Activated CD4-positive, alpha-beta T cell treated with anti-CD3 and anti-CD28 coated beads, Interleukin-2, amount 10 ng/mL, durations not matched to agents 7 days and 5 days (primary cell): ENCODE data around the gene PRIM1. TPM values are rescaled to one million over a fixed set of nuclear protein-coding genes. Genes with fewer than 3 reads are reported as not detected.
"Not testable (repeated sequence)": the region's sequence is repeated elsewhere in the genome, so short reads cannot be mapped to it uniquely, and the experiment has no call there.

Experiments used
- CTCF ChIA-PET: fragments of 350-600 bp; sonication (Branson Sonifier 250); formaldehyde crosslinking; loops from one replicate; lab custom pipeline; 2021; ENCODE audit warnings: antibody characterized with exemption; lab: Charles Lee
- POLR2A ChIA-PET: fragments of 350-600 bp; sonication (Branson Sonifier 250); formaldehyde crosslinking; loops from one replicate; lab custom pipeline; 2021; ENCODE audit warnings: antibody characterized with exemption; lab: Charles Lee
- DNase-seq: peaks from one replicate; pipeline ENCODE4 v3.0.0-alpha.2; 2020
- H3K27ac Mint-ChIP-seq: one replicate; pipeline ENCODE4 v1.8.0; 2021; ENCODE audit warnings: mild to moderate bottlenecking, moderate library complexity, mixed read lengths
- H3K27me3 Mint-ChIP-seq: one replicate; pipeline ENCODE4 v1.8.0; 2021; ENCODE audit warnings: mixed read lengths
- H3K36me3 Mint-ChIP-seq: one replicate; pipeline ENCODE4 v1.8.0; 2021; ENCODE audit warnings: low read depth, mixed read lengths
- H3K4me1 Mint-ChIP-seq: one replicate; pipeline ENCODE4 v1.8.0; 2021; ENCODE audit warnings: mixed read lengths
- H3K4me3 Mint-ChIP-seq: one replicate; pipeline ENCODE4 v1.8.0; 2021; ENCODE audit warnings: mild to moderate bottlenecking, moderate library complexity, mixed read lengths
- H3K9me3 Mint-ChIP-seq: one replicate; pipeline ENCODE4 v1.8.0; 2021; ENCODE audit warnings: mixed read lengths
- total RNA-seq, 2 experiments: library from RNA; stranded (reverse); gene quantifications; one replicate each; pipeline ENCODE4 v1.2.3, GENCODE V29; 2021

PRIM1 gene
- total RNA-seq, 2 experiments from 2014 or later = 48.0 to 52.9 TPM

GRCh38 chr12:56713345-56713744, 38.8 kb downstream of the PRIM1 start:
- H3K4me3 Mint-ChIP-seq = no peak overlapping the region
- H3K4me1 Mint-ChIP-seq = peaks cover 17% of the 10 kb centered on the region
- H3K27me3 Mint-ChIP-seq = no peaks in the 10 kb centered on the region
- no peak for DNase-seq
- POLR2A ChIA-PET = no interaction called here
- peaks cover 55% of the 10 kb centered on the region for H3K36me3 Mint-ChIP-seq
- H3K27ac Mint-ChIP-seq = no peak overlapping the region
- no peaks in the 10 kb centered on the region for H3K9me3 Mint-ChIP-seq
- CTCF ChIA-PET = no interaction called here

- Mint-ChIP-seq H3K9me3 (no peaks in the 10 kb centered on the region), H3K4me1 (no peaks in the 10 kb centered on the region), H3K27ac (no peak overlapping the region), H3K4me3 (no peak overlapping the region), H3K36me3 (peaks cover 36% of the 10 kb centered on the region), H3K27me3 (no peaks in the 10 kb centered on the region)
- CTCF ChIA-PET = interaction anchor here (0.6 to 1.1 kb wide), 5 partner anchors 8 to 348 kb away, joined by 3 to 4 read pairs (median 3); no protein-coding TSS in a partner anchor
- no peak for DNase-seq
- POLR2A ChIA-PET = no interaction called here
These were observed 42.3 kb downstream of the PRIM1 start for GRCh38 chr12:56709759-56710376.

- DNase-seq, CTCF ChIA-PET, H3K36me3 Mint-ChIP-seq: not testable (repeated sequence)
These were observed 47.6 kb downstream of the PRIM1 start for GRCh38 chr12:56704522-56704921.

GRCh38 chr12:56699020-56699661, 53.0 kb downstream of the PRIM1 start:
- H3K4me1 Mint-ChIP-seq = peaks cover 10% of the 10 kb centered on the region
- no peak for DNase-seq
- POLR2A ChIA-PET = no interaction called here
- no peak overlapping the region for H3K27ac Mint-ChIP-seq
- no peaks in the 10 kb centered on the region for H3K36me3 Mint-ChIP-seq
- H3K9me3 Mint-ChIP-seq = peaks cover 2% of the 10 kb centered on the region
- CTCF ChIA-PET = interaction anchor here (1.2 kb wide), 1 partner anchor 9 kb away, joined by 3 read pairs; no protein-coding TSS in a partner anchor
- no peaks in the 10 kb centered on the region for H3K27me3 Mint-ChIP-seq
- H3K4me3 Mint-ChIP-seq = no peak overlapping the region

More at GRCh38 chr12:56704522-56704921, 47.6 kb downstream of the PRIM1 start:
- H3K4me3 Mint-ChIP-seq, H3K4me1 Mint-ChIP-seq, H3K27ac Mint-ChIP-seq, H3K27me3 Mint-ChIP-seq, POLR2A ChIA-PET, H3K9me3 Mint-ChIP-seq: not testable (repeated sequence)

GRCh38 chr12:56695327-56696101, 56.6 kb downstream of the PRIM1 start:
- H3K27me3 Mint-ChIP-seq = no peaks in the 10 kb centered on the region
- no peak overlapping the region for H3K4me3 Mint-ChIP-seq
- no peaks in the 10 kb centered on the region for H3K36me3 Mint-ChIP-seq
- H3K27ac Mint-ChIP-seq = no peak overlapping the region
- ChIA-PET CTCF (no interaction called here), POLR2A (no interaction called here)
- H3K4me1 Mint-ChIP-seq = peaks cover 7% of the 10 kb centered on the region
- DNase-seq = no peak
- H3K9me3 Mint-ChIP-seq = peaks cover 2% of the 10 kb centered on the region

- DNase-seq = no peak
- H3K36me3 Mint-ChIP-seq = no peaks in the 10 kb centered on the region
- ChIA-PET CTCF (interaction anchor here (0.6 to 0.7 kb wide), 3 partner anchors 32 to 1033 kb away, joined by 3 to 7 read pairs (median 4); no protein-coding TSS in a partner anchor), POLR2A (no interaction called here)
- peaks cover 8% of the 10 kb centered on the region for H3K4me1 Mint-ChIP-seq
- H3K27ac Mint-ChIP-seq = no peak overlapping the region
- peaks cover 2% of the 10 kb centered on the region for H3K9me3 Mint-ChIP-seq
- H3K27me3 Mint-ChIP-seq = no peaks in the 10 kb centered on the region
- no peak overlapping the region for H3K4me3 Mint-ChIP-seq
These were observed 58.0 kb downstream of the PRIM1 start for GRCh38 chr12:56694161-56694560.

- Mint-ChIP-seq H3K27me3 (no peaks in the 10 kb centered on the region), H3K4me3 (peak overlapping the region; percentile 100), H3K27ac (peak overlapping the region; percentile 100), H3K36me3 (peaks cover 33% of the 10 kb centered on the region), H3K4me1 (peaks cover 29% of the 10 kb centered on the region), H3K9me3 (no peaks in the 10 kb centered on the region)
- POLR2A ChIA-PET = no interaction called here
- no peak for DNase-seq
- CTCF ChIA-PET = interaction anchor here (0.6 to 1.9 kb wide), 3 partner anchors 18 to 88 kb away, joined by 3 to 6 read pairs (median 3); no protein-coding TSS in a partner anchor
These were observed 63.3 kb downstream of the PRIM1 start for GRCh38 chr12:56688846-56689109.

GRCh38 chr12:56688129-56688845, 63.8 kb downstream of the PRIM1 start, which contains the start of gene PTGES3:
PTGES3 (minus strand) TSS chr12:56688284; CDS start chr12:56687999, 285 bp downstream.
- Mint-ChIP-seq H3K4me1 (peaks cover 29% of the 10 kb centered on the region), H3K27ac (peak within 1 kb of the TSS; percentile 100), H3K4me3 (peak within 1 kb of the TSS; percentile 100), H3K36me3 (peaks cover 33% of the 10 kb centered on the region), H3K27me3 (no peaks in the 10 kb centered on the region), H3K9me3 (no peaks in the 10 kb centered on the region)
- ChIA-PET POLR2A (interaction anchor here (0.5 to 0.9 kb wide), 6 partner anchors 11 to 75 kb away, joined by 3 to 9 read pairs (median 6); partner anchors contain the start of gene NACA), CTCF (interaction anchor here (1.0 to 1.9 kb wide), 3 partner anchors 17 to 555 kb away, joined by 3 to 6 read pairs (median 3); no protein-coding TSS in a partner anchor)
- DNase-seq = peak; percentile 98

GRCh38 chr12:56687223-56688128, 64.6 kb downstream of the PRIM1 start:
- ChIA-PET CTCF (interaction anchor here (1.0 to 4.9 kb wide), 4 partner anchors 16 to 555 kb away, joined by 3 to 27 read pairs (median 4); partner anchors contain the start of gene NACA), POLR2A (interaction anchor here (0.5 to 0.9 kb wide), 6 partner anchors 10 to 51 kb away, joined by 3 to 9 read pairs (median 6); partner anchors contain the start of gene NACA)
- Mint-ChIP-seq H3K27ac (peak overlapping the region; percentile 100), H3K4me1 (peaks cover 33% of the 10 kb centered on the region), H3K36me3 (peaks cover 37% of the 10 kb centered on the region), H3K4me3 (peak overlapping the region; percentile 100), H3K9me3 (no peaks in the 10 kb centered on the region), H3K27me3 (no peaks in the 10 kb centered on the region)
- peak; percentile 53 for DNase-seq

- ChIA-PET POLR2A (interaction anchor here (2.1 kb wide), 1 partner anchor 40 kb away, joined by 5 read pairs; the partner anchor contains the start of gene NACA), CTCF (interaction anchor here (0.7 to 4.9 kb wide), 7 partner anchors 12 to 566 kb away, joined by 3 to 27 read pairs (median 3); no protein-coding TSS in a partner anchor)
- no peak for DNase-seq
- peaks cover 56% of the 10 kb centered on the region for H3K36me3 Mint-ChIP-seq
- H3K4me3 Mint-ChIP-seq = peak overlapping the region; percentile 100
- no peaks in the 10 kb centered on the region for H3K9me3 Mint-ChIP-seq
- H3K4me1 Mint-ChIP-seq = peaks cover 50% of the 10 kb centered on the region
- peak overlapping the region; percentile 92 for H3K27ac Mint-ChIP-seq
- H3K27me3 Mint-ChIP-seq = no peaks in the 10 kb centered on the region
These were observed 67.3 kb downstream of the PRIM1 start for GRCh38 chr12:56684745-56685359.

GRCh38 chr12:56682323-56682722, 69.8 kb downstream of the PRIM1 start:
- H3K4me1 Mint-ChIP-seq = peaks cover 58% of the 10 kb centered on the region

More at GRCh38 chr12:56682323-56682722, 69.8 kb downstream of the PRIM1 start:
- H3K27me3 Mint-ChIP-seq = no peaks in the 10 kb centered on the region
- H3K27ac Mint-ChIP-seq = peak overlapping the region; percentile 76
- no peaks in the 10 kb centered on the region for H3K9me3 Mint-ChIP-seq
- ChIA-PET POLR2A (no interaction called here), CTCF (interaction anchor here (0.8 to 4.9 kb wide), 2 partner anchors 46 to 172 kb away, joined by 3 to 27 read pairs; no protein-coding TSS in a partner anchor)
- peaks cover 69% of the 10 kb centered on the region for H3K36me3 Mint-ChIP-seq
- DNase-seq = no peak
- no peak overlapping the region for H3K4me3 Mint-ChIP-seq
